GM18868 (cell line): Measurements from ENCODE around the gene TMEM45B.
"Not testable (repeated sequence)": the region's sequence is repeated elsewhere in the genome, so short reads cannot be mapped to it uniquely, and the experiment has no call there.

Experiments used
- ATAC-seq: cut with Tn5 transposase; IDR thresholded peaks from one replicate; pipeline ENCODE4 v1.9.1; 2021; ENCODE audit warnings: mild to moderate bottlenecking, moderate library complexity; ENCODE audit not compliant: unreplicated experiment

Gene TMEM45B

DNA sequence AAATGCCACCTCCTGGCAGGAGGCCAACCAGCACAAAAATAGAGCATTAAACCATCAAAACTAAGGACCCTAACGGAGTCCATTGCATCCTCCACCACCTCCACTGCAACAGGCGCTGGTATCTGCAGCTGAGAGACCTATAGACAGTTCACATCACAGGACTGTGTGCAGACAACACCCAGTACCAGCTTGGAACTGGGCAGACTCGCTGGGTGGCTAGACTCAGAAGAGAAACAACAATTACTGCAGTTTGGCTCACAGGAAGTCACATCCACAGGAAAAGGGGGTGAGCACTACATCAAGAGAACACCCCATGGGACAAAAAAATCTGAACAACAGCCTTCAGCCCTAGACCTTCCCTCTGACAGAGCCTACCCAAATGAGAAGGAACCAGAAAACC lies 11.6 kb upstream of the TMEM45B start:
- ATAC-seq, result no peak

DNA sequence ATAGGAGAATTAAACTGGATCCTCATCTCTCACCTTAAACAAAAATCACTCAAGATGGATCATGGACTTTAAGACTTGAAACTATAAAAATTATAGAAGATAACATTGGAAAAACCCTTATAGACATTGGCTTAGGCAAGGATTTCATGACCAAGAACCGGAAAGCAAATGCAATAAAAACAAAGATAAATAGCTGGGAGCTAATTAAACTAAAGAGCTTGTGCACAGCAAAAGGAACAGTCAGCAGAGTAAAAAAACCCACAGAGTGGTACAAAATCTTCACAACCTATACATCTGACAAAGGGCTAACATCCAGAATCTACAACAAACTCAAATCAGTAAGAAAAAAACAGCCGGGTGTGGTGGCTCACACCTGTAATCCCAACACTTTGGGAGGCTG lies 7.4 kb upstream of the TMEM45B start:
- ATAC-seq, result not testable (repeated sequence)

DNA sequence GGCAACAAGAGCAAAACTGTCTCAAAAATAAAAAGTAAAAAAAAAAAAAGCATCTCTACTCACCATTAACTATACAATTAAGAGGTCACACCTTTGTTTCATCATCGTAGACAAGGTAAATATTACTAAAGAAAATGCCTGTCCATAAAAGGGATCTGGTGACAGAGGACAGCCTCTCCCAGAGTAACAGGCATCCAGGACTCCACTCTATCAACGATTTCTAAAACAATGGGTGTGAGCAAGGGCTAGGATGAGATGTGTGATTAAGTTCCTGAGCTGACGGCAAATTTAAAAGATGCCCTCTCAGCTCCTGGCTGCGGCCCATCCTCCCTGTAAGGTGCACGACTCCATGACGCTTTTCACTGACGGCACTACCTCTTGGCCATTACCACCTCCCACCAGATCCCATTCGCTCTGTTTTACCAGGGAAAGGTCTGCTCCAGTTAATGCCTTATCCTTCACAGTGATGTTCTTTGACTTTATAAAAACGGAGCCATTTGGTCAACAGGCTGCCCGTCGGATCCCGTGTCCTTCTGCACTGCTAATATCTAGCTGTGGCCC lies 2.3 kb upstream of the TMEM45B start:
- no peak for ATAC-seq

DNA sequence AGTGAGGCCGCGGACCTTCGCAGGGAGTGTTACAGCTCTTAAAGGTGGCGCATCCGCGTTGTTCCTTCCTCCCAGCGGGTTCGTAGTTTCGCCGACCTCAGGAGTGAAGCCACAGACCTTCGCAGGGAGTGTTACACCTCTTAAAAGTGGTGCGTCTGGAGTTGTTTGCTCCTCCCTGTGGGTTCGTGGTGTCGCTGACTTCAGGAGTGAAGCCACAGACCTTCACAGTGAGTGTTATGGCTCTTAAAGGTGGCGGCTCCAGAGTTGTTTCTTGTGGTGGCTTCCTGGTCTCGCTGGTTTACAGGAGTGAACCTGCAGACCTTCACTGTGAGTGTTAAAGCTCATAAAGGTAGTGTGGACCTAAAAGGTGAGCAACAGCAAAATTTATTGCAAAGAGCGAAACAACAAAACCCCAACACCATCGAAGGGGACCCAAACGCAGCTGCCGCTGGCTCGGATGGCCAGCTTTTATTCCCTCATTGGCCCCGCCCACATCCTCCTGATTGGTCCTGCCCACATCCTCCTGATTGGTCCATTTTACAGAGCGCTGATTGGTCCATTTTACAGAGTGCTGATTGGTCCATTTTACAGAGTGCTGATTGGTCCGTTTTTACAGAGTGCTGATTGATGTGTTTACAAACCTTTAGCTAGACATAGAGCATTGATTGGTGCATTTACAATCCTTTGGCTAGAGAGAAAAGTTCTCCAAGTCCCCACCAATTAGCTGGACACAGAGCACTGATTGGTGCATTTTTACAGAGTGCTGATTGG lies 1.2 kb upstream of the TMEM45B start:
- ATAC-seq, result no peak

DNA sequence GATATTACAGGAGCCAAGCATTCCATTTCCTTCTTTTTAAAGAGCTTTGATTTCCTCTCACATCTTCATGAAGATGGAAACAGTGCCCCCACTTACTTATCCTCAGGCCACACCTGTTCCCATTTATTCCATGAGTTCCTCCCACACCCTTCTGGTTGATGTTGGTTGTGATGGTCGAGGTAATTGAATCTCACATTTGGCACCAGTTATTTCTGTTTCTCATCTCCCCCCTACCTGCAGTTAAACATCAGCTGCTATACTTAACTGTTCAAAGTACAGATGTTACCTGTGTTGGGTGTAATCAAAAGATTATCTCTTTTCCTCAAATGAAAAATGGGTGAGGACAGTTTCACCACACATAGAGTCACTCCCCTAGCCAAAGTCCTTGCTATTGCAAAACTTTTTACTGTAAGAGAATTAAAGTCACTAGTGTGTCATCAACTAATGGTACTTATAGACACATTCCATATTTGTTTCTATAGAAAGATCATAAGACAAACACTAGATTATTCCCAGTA lies 1.9 kb downstream of the TMEM45B start:
- ATAC-seq, result no peak

DNA sequence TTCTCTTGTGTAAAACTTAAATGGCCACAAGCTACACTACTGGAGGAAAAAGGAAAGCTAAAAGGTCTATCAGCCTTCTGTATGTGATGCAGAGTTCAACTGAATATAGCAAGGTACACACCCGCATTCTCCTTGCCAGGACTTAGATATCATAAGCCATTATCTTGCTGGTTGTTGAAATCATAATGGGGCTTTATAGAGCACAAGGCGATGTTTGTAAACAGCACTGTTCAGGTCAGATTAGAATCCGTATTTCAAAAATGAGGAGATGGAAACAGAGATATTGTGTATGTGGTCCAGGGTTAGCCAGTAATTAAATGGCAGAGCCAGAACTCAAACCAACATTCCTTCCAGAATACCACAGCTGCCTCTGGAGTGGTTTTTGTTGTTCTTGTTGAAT lies 2.6 kb downstream of the TMEM45B start:
- ATAC-seq, result not testable (repeated sequence)

DNA sequence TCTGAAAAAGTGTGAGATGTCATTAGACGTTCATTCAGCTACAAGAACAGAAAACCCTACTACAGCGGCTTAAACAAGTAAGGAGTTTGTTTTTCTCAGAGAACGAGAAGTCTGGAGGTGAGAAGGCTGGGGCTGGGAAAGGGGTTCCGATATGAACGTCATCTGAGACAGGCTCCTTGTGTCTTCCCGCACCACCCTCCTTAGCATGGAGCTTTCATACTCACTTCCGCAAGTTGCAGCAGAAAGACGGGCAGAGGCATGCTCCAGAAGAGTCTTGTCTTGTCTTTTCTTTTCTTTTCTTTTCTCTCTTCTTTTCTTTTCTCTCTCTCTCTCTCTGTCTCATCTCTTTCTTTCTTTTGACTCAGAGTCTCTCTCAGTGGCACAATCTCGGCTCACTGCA lies 3.6 kb downstream of the TMEM45B start:
- no peak for ATAC-seq

DNA sequence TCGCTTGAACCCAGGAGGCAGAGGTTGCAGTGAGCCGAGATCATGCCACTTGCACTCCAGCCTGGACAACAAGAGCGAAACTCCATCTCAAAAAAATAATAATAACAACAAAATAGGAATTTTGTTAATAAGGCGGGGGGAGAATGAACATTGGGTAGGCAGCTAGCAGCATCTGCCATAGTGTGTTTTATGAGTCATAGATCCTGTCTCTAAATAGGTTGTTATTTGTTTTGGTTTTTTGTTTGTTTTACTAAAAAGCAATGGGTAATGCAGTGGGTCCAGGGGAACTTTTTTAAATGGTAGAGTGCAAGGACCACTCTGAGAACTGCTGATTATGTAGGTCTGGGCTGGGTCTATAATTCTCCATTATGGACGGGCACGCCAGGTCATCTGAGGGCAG lies 4.6 kb downstream of the TMEM45B start:
- ATAC-seq, result not testable (repeated sequence)

DNA sequence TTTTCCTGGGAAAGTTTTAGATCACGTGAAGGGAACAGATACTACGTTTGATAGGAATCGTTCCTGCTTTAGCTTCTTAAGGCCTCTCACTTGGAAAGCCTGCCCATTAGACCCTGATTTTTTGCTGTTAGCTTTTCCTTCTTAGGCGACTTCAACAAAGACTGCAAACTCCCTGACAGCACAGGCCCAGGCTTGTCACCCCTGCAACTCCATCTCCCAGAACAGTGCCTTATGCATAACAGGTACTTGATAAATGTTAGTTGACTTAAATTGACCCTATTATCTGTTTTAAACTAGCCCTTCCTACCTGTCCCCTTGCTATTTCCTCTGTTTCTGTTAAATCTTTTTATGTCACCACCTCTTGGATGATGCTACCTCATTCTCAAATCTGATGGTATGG lies 7.6 kb downstream of the TMEM45B start:
- not testable (repeated sequence) for ATAC-seq

DNA sequence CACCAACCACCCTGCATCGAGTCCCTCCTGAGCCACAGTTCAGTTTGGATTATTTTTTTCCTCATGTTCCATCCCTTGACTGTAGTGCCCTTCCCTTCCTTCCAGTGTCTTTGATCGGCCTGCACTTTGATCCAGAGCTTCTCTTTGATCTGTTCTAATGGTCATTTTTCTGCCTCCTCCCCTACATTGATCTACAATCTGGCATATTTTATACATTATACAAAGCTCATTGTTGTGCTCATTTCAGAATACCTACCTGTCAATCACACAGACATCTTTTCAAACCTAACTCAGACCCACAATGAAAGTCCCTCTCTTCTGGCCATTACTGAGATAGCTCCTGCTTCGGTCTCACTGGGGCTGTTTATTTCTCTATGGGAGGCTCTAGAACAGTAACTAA lies 8.2 kb downstream of the TMEM45B start:
- not testable (repeated sequence) for ATAC-seq

DNA sequence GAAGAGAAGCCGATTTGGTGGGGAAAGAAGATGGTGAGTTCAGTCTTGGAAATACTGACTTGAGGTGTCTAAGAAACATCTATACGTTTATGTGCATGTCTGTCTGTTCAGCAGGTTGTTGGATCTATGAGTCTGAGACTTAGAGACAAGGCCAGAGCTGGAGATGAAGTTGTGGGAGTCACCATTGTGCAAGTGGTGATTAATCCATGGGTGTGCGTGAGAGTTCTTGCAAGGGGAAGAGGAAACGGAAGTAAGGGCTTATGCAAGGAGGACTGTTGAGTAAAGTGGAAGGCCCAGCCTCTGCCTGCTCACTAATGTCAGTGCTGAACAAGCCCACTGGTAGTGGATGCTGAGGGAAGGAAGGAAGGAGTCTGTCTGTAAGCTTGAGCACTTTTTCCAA lies 9.7 kb downstream of the TMEM45B start:
- no peak for ATAC-seq

DNA sequence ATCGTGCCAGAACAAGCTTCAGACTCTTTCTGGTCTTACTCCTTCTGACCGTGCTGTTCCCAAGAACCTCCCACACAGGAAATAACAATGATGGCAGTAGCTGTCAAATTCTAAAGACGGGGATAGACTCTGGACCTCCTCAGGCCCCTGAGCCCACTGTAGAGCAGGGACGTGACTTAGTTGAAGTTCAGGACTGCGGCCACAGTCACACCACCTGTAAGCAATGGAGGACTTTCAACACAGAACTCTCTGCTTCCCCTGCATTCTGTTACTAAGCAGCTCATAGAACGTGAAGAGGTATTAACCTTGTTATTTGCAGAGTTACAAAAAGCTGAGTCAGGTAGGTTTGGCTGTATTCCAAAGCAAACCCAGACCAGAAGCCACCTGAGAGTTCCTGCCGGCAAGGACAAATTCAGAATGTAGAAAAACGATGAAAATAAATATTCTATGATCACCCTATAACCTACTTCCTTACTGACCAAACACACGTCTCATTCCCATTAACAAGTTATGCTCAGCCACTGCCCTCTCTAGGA lies 12.7 kb downstream of the TMEM45B start:
- no peak for ATAC-seq

DNA sequence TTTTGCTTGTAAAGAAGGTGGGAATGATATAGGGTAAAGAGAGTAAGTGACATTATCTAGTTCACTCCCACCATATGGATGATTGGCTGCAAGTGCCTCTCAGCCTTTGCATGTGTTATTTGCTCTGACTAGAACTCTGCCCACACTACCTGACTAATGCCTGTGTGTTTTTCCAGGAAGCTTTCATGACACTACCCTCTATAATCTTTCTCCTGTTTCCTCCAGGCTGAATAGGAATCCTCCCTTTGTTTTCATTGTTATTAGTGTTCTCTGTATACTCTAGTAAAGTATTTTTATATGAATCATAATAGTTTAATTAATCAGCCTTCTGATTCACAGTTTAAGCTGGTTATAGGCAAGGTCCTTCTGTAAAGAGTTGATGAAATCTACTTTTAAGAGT lies 13.8 kb downstream of the TMEM45B start:
- ATAC-seq, result not testable (repeated sequence)

DNA sequence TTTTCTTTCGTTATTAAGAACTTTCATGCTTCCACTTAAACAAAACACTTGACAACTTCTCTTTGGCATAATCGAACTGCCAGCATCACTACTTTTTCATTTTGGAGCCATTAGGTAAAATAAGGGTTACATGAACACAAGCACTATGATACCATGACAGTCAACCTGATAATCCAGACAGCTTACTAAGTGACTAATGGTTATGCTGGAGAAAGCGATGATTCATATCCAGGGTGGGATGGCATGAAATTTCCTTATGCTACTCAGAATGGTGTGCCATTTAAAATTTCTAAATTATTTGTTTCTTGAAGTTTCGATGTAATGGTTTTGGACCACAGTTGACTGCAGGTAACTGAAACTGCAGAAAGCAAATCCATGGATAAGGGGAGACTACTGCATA lies 15.6 kb downstream of the TMEM45B start:
- not testable (repeated sequence) for ATAC-seq

DNA sequence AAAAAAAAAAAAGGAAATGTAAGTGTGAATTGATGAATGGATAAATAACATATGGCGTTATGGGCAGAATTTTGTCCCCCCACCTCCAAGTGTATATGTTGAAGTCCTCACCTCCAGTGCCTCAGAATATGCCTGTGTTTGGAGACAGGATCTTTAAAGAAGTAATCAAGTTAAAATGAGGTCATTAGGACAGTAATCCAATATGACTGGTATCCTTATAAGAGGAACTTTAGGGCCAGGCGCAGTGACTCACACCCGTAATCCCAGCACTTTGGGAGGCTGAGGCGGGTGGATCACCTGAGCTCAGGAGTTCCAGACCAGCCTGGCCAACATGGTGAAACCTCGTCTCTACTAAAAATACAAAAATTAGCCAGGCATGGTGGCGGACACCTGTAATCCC lies 17.6 kb downstream of the TMEM45B start:
- not testable (repeated sequence) for ATAC-seq

DNA sequence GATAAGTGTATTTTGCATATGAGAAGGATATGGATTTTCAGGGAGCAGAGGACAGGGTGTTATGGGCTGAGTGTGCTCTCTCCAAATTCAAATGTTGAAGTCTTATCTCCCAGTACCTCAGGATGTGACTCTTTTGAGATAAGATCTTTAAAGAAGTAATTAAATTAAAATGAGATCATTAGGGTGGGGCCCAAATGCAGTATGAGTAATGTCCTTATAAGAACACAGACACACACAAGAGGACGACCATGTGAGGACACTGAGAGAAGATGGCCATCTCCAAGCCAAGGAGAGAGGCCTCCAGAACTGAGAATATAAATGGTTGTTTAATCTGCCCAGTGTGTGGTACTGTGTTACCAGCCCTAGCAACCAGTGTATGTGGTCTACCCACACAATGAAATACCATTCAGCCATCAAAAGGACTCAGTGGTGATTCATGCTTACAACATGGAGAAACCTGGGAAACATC lies 20.8 kb downstream of the TMEM45B start:
- ATAC-seq, result not testable (repeated sequence)

DNA sequence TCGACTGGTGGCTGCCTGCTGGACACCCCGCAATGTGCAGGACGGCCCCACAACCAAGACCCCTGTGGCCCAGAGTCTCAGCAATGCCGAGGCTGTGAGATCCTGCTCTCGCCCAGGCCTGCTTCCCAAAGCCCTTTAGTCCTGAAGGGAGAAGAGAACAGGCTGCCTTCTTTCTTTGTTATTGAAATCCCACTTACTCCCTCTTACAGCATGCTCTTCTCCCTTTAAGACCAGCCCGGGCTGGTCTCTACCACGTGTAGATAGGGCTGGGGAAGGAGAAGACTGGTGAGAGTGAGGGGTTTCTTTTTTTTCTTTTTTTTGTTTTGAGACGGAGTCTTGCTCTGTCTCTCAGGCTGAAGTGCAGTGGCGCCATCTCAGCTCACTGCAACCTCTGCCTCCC lies 21.3 kb downstream of the TMEM45B start:
- no peak for ATAC-seq

DNA sequence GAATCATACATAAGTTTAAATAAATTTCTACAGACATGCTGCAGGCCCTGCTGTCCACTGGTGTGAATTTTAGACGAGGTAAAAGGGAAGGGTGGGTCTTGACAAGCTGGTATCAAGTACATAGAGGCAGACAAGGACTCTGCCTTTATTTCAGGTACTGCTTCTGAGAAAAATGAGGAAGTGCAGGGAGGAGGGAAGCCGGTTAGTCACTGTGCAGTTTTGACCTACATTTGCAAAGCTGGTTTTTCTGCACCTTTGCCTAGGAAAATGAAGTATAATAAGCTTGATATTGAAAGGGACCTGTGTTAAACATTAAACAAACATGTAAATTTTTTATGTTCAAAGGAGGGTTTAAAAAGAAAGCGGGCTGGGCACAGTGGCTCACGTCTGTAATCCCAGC lies 24.6 kb downstream of the TMEM45B start:
- ATAC-seq, result no peak

DNA sequence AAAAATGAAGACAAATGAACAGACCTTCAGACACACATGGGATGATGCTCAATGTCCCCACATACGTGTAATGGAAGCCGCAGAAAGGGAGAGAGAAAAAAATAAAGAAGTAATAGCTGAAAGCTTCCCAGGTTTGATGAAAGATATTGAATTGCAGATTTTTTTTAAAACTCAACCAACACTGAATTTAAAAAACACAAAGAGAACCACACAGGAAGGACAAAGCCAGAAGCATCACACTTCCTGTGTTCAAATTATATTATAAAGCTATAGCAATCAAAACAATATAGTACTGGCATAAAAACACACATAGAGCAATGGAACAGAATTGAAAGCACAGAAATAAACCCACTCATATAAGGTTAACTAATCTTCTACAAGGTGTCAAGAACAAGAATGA lies 26.5 kb downstream of the TMEM45B start:
- ATAC-seq, result no peak

DNA sequence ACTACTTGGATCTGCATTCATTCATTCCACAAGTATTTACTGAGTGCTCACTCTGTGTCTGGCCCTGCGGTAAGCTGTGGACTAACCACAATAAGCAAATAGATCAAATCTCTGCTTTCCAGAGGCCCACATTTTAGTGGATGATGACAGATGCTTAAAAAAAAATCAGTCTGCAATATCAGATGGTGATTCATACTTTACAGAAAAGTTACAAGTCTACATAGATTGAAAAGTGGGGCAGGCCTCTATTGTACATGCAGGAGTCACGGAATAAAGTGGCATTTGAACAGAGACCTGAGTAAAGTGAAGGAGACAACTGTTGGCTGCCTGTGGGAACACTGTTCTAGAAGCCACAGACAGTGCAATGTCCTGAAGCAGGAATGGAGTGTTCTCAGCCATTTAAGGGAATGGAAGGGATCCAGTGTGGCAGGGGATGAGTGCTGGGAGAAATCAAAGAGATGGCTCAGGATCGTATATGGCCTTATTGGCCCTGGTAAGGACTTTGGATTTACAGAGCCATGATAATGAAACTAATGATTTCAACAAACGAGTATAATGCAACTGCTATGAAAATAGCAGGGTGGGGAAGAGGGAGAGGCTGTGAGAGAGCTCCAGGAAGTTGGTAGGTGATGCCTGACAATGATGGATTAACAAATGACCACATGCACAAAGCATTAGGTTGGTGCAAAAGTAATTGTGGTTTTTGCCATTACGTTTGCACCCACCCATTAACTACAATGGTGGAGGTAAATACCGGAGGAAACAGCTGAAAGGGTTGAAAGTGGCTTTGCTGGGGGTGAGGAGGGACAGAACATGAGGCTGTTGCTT lies 31.1 kb downstream of the TMEM45B start:
- no peak for ATAC-seq

DNA sequence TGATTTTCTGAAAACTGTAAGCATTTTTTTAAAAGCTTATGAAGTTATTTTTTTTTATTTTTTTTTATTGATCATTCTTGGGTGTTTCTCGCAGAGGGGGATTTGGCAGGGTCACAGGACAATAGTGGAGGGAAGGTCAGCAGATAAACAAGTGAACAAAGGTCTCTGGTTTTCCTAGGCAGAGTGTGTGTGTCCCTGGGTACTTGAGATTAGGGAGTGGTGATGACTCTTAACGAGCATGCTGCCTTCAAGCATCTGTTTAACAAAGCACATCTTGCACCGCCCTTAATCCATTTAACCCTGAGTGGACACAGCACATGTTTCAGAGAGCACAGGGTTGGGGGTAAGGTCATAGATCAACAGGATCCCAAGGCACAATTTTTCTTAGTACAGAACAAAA lies 31.7 kb downstream of the TMEM45B start:
- not testable (repeated sequence) for ATAC-seq
